GM18907 (cell line): ENCODE data around the gene FSTL5.

Experiments used
- ATAC-seq: cut with Tn5 transposase; IDR thresholded peaks from one replicate; pipeline ENCODE4 v1.9.1; 2021; ENCODE audit warnings: mild to moderate bottlenecking, moderate library complexity; ENCODE audit not compliant: unreplicated experiment

The FSTL5 gene

DNA sequence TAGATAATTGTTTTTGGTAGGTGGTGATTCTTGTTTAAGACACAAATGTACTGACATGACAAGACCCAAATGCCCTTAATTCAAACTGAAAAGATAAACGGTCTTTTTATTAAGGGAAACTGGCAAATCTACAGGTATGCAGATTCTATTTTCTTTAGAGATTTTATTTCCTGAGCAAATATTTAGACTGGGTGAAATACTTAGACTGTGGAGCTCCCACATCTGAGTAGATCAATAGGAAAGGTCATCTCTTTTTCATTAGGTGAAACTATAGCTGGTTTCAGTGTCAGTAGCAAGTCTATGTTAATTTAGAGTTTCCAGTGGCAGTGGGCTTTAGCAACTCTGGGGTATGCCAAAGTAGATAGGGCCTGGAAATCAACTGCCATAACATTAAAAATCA, 446.7 kb downstream of the FSTL5 start:
- no peak for ATAC-seq

DNA sequence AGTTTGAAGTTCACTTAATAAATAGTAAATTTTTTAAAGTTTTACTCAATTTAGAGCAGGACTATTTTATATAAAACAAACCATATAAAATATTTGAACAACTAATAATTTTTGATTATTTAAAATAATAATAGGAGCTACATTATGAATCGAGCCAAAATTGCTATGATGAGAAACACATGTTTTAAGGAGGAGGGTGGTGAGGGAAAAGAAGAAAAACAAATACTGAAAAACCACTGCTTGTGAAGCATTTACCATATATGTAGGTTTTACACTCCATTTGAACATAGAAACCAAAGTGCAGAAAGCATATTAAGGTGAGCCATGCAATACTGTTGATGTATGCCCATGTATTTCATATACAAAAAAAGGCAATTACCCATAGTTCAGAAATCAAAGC, 448.9 kb downstream of the FSTL5 start:
- ATAC-seq: no peak

DNA sequence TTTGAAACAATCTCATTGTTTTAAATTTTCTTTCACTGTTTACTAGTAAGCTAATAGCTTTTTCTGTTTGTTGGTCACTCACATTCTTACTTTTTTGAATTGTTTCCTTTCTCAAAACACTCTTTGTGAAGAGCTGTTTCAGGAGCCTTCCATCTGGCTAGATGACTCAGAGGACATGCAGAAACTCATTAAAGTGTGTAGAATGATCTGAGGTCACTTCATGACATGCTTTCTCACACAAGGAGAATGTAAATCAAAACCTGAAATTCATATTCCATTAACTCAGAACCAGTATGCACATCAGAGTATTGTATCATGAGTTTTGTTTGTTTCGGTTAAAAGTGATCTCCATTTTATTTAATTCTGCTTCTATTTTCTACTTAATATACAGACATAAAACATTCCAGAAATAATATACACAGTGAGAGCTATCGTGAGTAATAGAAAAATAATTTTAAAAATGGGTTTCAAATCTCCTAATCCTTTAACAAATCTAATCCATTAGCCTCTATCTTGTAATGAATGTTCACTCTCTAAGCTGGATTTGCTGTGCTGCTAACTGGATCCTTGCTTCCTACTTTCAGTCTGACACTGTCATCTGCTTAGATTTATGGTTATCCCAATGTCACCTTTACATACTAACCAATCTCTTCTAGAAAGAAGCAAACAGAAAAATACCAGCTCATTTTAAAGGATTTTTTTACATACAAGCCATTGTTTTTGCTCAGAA, 449.6 kb downstream of the FSTL5 start:
- ATAC-seq: no peak

DNA sequence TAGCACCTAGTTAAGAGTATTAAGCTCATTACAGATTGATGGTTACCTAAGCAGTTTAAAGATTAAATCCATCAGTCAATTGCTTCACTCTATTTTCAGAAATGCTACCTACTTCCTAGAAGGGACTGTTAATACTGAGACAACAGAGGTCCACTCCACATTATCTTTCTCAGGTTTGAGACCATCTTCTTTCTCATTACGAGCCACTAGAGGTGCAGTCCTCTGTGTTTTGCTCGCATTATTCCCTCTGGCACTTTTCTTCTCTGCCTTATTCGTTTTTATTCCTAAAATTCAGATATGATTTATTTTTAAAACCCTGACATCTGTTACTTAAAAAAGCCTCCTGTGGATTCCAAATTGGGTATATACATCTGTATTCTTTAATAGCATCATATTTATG, 459.1 kb downstream of the FSTL5 start:
- ATAC-seq: no peak

DNA sequence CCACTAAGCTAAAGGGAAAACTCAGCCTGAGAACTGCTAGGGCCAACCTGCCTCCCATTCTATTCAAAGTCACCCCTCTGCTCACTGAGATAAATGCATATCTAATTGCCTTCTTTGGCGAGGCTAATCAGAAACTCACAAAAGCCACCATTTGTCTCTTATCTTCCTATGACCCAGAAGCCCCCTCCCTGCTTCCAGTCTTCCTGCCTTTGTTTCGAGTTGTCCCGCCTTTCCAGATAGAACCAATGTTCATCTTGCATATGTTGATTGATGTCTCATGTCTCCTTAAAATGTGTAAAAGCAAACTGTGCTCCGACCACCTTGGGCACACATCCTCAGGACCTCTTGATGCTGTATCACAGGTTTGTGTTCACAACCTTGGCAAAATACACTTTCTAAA, 459.8 kb downstream of the FSTL5 start:
- ATAC-seq: no peak

DNA sequence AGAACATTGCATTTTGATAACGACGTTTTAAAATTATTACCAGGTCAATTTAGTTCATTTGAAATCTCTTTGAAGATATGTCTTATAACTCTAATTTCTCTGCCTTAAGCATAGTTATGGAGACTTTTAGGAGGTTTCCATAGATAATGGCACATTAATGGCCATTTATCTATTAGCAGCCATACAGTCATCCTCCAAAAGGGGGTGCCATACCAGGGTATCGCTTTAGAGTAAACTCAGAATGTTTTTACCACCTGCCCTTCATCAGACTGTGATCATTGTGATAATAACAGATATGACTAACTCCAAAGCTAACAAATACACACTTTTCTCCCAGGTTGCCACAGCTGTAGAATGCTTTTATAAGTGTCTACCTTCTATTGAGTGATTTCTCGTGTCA, 461.5 kb downstream of the FSTL5 start:
- ATAC-seq: no peak

DNA sequence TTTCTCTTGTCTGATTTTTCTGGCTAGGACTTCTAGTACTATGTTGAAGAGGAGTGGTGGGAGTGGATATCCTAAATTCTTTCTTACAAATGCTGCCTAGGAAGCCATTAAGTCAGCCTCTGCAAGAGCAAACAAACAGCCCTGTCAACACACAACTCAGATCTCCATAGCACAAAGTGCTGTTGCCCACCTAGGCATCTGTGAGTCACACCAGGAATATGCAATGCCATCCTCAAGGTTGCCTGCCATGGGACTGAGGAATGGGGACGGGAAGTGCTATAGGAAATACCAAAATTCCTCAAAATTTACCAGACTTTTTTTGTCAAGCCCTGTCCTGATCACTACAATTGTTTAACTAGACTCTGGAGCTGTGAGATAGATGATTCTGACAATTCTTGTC, 466.9 kb downstream of the FSTL5 start:
- no peak for ATAC-seq

DNA sequence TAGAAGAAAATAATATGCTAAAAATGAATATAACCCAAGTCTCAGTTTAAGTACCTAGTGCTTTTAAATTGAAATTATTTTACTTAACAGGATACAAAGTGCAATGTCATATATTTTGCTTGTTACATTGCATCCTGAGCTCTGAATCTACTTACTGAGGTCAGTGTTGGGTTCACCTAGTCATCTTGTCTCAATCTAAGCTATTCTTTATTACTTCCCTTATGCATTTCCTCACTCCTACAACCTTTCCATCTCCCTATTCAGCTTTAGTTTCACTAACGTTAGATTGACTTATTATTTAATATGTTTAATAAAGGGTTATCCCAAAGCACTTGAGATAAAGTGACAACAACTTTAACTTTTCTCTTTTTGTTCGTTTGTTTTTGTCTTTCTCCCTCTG, 483.7 kb downstream of the FSTL5 start:
- ATAC-seq: no peak

DNA sequence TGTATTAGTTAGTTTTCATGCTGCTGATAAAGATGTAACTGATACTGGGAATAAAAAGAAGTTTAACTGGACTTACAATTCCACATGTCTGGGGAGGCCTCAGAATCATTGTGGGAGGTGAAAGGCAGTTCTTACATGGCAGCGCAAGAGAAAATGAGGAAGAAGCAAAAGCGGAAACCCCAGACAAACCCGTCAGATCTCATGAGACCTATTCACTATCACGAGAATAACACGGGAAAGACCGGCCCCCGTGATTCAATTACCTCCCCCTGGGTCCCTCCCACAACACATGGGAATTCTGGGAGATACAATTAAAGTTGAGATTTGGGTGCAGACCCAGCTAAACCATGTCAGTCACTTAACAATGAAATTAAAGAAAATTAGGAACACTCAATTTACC, 499.1 kb downstream of the FSTL5 start:
- ATAC-seq: no peak

DNA sequence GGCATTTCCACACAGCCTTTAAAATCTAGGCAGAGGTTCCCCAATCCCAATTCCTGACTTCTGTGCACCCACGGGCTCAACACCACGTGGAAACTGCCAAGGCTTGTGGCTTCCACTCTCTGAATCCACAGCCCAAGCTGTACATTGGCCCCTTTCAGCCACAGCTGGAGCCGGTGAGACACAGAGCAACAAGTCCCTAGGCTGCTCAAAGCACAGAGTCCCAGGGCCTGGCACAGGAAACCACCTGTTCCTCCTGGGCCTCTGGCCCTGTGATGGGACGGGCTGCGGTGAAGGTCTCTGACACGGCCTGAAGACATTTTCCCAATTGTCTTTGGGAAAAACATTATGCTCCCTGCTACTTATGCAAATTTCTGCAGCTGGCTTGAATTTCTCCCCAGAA, 500.0 kb downstream of the FSTL5 start:
- ATAC-seq: no peak

DNA sequence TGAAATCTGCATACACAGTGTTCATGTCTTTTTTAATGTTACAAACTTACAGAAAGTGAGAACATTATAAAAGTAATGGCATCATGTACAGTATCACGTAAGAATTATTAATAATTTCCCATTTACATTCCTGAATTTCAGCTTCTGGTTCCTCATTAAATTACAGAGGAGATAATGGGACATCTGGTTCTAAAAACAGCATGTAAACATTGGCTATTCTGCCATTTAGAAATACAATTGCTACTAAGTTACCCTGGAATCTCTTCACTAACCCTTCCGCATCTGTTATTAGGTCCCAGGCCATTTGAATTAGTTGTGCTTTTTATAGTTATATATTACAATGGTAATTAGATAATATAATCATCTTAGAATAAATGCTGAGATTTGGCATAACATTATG, 505.1 kb downstream of the FSTL5 start:
- ATAC-seq: no peak

DNA sequence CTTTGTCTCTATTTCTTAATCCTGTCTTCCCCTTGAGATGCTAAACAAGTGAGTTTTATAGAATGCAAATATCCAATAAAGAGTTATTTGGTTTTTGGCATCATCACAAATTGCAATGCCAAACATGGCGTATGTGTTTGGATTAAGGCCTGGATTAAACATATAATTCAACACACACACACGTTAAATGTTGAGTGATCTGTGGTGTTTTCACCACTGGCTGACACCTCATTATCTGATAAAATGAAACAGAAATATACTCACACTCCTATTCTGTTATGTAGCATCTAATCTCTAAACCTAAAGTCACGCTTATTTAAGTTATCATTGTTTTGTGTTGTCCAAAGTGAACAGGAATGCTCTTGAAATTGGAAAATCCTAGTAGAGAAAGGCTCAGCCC, 506.2 kb downstream of the FSTL5 start:
- ATAC-seq: no peak

DNA sequence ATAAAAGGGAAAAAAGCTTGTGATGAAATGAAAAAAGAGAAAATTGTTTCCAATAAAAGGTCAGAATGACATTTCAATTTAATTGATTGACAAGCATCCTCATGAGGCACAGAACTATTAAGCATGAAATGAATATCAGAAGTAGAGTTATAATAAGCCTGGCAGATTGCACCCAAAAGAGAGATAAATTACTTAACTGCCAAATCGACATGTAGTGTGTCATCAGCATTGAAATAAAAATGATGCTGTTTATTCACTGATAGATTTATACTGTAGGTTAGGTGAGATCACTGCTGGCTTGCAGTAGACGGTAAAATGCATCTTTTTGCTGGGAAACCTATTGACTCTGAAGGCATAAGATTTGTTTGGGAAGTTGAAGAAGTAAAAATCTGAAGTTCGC, 507.2 kb downstream of the FSTL5 start:
- no peak for ATAC-seq

DNA sequence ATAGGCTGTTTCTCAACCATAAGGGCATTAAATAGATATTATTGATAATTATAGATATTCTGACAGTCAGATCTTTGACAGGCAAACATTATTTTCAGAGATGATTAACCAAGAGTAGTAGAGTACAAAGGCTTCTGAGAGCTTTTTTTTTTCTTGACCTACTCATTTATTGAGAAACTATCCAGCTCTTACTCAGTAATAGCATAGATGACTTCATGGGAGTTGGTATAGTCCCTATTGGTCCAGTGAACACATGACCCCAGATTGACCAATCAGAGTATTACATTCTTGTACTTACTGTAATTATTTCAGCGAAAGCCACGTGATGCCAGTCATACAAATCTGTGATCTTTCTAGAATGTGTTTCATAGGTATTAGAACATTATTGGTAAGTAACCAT, 508.7 kb downstream of the FSTL5 start:
- no peak for ATAC-seq

DNA sequence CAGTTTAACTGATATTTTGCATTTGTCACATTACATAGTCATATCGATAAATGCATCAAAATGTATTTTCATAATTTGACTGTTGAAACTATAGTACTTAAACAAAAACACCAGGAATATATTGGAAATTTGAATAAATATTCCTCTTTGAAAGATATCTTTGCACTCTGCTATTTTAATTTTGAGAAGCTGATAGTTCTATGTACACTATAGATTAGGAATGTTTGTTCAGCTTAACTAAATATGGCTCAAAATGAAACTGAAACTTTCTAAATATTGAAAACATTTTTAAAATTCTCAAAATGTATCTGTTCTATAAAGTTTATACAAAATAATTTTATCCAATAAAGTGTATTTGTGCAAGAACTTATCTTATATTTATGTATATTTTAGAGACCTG, 510.1 kb downstream of the FSTL5 start:
- no peak for ATAC-seq

DNA sequence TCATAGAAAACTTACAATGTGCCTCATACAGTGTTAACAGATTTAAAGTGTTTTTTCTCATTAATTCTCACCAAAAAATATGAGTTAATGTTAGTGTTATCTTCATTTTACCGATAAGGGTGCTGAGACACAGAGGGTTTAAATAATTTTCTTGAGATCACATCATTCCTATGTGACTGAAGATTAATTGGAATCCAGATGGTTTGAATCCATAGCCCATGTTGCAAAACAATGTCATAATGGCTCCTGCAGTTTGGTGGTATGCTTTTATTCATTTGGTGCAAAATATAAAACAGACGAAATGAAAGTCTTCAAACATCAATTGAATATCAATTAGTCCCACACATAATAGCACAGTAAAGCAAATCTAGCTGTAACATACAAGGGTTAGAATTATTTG, 512.2 kb downstream of the FSTL5 start:
- ATAC-seq: no peak

DNA sequence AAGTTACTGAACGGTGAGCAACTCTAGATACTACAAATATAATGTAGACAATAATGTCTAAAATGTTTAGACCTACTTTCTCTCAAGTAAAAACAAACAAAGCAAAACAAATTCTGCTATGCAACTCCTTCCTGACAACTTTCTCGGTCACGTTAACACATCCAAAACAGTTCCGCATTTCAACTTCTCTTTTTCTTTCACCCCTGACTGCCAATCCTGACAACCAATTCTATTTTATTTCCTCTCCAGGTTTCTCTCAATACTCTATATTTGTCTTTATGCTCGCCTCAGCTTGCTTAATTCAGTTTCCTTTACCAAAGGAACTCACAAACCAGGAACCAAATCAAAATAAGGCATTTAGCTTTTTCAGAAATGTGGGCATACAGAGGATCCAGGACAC, 513.0 kb downstream of the FSTL5 start:
- ATAC-seq: no peak

DNA sequence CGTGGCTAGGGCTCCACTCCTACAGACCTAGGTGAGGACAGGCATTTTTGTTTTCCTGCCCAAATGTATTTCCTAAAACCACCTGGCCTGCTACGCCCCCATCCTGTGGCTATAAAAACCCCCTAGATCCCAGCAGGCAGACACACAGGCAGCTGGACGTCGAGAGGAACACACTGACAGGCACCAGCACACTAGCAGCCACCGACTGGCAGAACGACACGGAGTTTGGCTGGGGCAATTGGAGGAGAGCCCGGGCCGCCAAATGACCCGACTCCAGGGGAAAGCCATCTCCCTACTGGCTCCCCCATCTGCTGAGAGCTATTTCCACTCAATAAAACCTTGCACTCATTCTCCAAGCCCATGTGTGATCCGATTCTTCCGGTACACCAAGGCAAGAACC, 516.0 kb downstream of the FSTL5 start:
- ATAC-seq: no peak

DNA sequence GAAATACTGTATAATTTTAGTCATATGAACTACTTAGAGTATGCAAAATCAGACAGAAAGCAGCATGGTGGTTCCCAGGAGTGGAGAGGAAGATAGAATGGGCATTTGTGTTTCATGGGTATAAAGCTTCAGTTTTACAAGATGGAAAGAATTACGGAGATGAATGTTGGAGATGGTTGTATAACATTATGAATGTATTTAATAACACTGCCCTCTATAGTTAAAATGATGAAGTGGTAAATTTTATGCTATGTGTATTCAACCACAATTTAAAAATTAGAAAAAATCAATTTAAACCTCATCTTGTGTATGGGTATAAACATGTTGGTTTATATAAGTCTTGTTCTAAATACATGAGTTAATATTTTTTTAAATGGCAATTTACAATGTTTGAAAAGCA, 521.1 kb downstream of the FSTL5 start:
- ATAC-seq: no peak

DNA sequence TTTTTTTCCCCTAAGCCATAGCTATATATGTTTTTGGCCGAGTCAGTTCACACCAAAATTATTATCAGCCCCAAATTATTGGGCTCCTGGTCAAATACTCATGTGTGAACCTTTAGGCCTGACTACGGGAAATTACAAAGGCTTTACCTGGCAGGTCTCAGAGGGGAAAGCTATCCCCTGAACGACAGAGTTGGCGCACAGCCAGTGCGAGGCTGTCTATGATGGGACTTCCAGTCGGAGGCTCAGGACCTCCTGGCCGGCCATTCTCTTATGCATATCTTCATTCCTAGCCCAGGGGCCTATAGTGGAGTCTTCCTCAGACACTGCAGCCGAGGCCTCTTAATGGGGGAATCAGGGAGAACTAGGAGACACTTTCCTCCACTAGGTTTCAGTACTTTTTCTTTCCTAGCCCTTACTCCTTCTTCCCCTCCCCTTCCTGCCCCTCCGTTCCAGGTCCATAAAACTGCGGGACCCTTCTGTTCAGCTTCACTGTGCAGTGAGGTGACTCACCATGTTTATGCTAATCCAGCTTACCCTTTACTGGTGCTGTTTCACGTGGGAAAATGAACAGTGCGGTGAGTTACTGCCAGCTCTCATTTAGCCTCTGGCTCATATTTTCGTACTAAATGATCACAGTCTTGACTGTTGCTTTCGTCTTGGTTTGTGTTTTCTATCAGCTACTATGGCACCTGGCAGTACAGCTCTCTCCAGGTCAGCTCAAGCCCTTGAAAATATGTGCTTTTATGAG, 533.9 kb downstream of the FSTL5 start:
- ATAC-seq: no peak

DNA sequence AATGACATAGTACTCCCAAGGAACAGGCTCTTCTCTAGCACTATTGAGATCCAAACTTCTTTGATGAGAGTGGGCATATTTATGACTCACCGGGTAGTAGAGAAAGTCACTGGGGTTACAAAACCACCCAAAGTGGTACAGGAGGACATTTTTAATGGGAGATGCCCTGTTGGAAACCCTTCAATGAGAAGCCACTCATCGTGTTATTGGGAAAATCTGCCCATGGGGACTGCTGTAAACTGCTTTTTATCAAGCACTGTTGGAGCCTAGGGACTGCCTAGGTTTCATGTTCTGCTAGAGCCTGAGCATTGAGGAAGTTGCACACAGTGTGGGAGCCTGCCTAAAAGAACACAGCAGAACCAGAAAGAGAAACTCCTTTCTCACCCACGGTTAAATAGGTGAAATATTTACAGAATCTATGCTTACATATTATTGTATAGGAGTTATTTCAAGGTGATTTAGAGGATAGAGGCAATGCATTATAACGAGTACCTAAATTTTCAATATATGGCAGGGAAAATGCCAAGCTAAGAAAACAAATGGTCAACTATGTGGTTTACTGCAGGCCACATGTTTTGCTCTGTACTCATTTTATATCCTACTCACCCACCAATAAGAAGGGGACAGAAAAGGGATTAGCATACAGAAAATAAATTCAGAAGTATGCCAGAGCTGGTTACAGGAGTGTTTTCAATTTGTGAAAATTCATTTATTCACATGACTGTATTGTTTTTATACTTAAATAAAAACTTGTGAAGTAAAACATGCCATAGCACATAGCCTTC, 559.1 kb downstream of the FSTL5 start:
- ATAC-seq: peak; percentile 73

DNA sequence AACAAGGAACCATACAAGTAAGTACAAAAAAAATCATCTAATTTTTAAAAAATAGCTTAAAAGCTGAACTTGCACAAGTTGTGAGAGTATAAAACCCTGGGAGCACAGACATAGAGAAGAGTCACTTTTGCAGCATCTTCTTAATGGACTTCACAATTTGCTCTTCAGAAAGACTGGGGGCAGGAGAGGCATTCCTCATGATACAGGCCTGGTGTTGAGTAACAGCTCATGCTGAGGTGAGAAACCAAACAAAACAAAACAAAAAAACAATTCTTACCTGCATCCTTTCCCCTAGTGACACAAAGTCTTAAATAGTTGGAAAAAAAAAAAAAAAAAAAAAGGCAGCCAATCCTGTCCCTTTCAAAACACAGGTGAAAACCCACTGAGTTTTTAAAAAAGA, 562.8 kb downstream of the FSTL5 start:
- ATAC-seq: no peak
